Ascending aorta (tissue), 2 donors: ENCODE results near the gene NCAPD3. TPM values are rescaled to one million over a fixed set of nuclear protein-coding genes. Genes with fewer than 3 reads are reported as not detected.

Experiments used
- DNase-seq, 2 donors: peaks; one replicate each; pipeline ENCODE4 v3.0.0-alpha.2; 2019; ENCODE audit warnings: low spot score in 2 of 2
- H3K27ac ChIP-seq, 2 donors: fragments of 200-600 bp; sonication (generic); one replicate each; pipeline ENCODE4 v1.5.1; 2016 to 2017; ENCODE audit warnings: mild to moderate bottlenecking in 1 of 2
- H3K27me3 ChIP-seq: fragments of 200-600 bp; sonication (generic); one replicate; pipeline ENCODE4 v1.5.1; 2017
- H3K36me3 ChIP-seq, 2 donors: fragments of 200-600 bp; sonication (generic); one replicate each; pipeline ENCODE4 v1.5.1; 2016
- H3K4me1 ChIP-seq, 2 donors: fragments of 200-600 bp; sonication (generic); one replicate each; pipeline ENCODE4 v1.5.1; 2016 to 2017; ENCODE audit warnings: mild to moderate bottlenecking in 1 of 2
- H3K4me3 ChIP-seq, 2 donors: fragments of 200-600 bp; sonication (generic); one replicate each; pipeline ENCODE4 v1.5.1; 2016 to 2017; ENCODE audit warnings: mild to moderate bottlenecking in 1 of 2
- H3K9me3 ChIP-seq, 2 donors: fragments of 200-600 bp; sonication (generic); one replicate each; pipeline ENCODE4 v1.5.1; 2016
- CTCF ChIP-seq, 3 experiments: fragments of 200-600 bp in 2 of 3; fragments of 450-650 bp in 1 of 3; sonication (generic) in 2 of 3; IDR thresholded peaks; one replicate each; pipeline ENCODE4 v1.5.1; 2016 to 2019; ENCODE audit warnings: antibody characterized with exemption in 3 of 3, mild to moderate bottlenecking in 1 of 3, moderate library complexity in 1 of 3
- intact Hi-C: fragments of 100-400 bp; cut with DNase I; formaldehyde crosslinking; loops from one replicate; pipeline ENCODE4 v1.15.1; 2023
- total RNA-seq: library from RNA; depleted of rRNA; stranded (reverse); fragments of >200 nt; gene quantifications from one replicate; pipeline ENCODE4 v1.1.0, GENCODE V29; 2016

The NCAPD3 gene
- total RNA-seq, 1 donor from 2014 or later, result 4.8 TPM

GRCh38 chr11:134131628-134132244 is 92.0 kb downstream of the NCAPD3 start:
- intact Hi-C loops, result no loop called here
- H3K27me3 ChIP-seq, result no peaks in the 10 kb centered on the region
- peaks cover under 1 to 2% of the 10 kb centered on the region in 2 donors for H3K4me1 ChIP-seq
- no peak overlapping the region for H3K4me3 ChIP-seq
- peak overlapping the region in 1 of 2 donors; percentile 52 for H3K27ac ChIP-seq
- H3K9me3 ChIP-seq, result peaks cover 3 to 23% of the 10 kb centered on the region in 2 donors
- H3K36me3 ChIP-seq, result no peaks in the 10 kb centered on the region
- no peak for DNase-seq
- TF ChIP-seq CTCF (IDR thresholded peaks at IDR 0.05), result no peak

GRCh38 chr11:134126217-134126822 is 97.4 kb downstream of the NCAPD3 start:
- DNase-seq, result no peak
- Histone ChIP-seq H3K36me3 (no peaks in the 10 kb centered on the region), H3K9me3 (peaks cover 0 to 2% of the 10 kb centered on the region in 2 donors), H3K27me3 (no peaks in the 10 kb centered on the region), H3K4me1 (peaks cover 19 to 37% of the 10 kb centered on the region in 2 donors), H3K4me3 (peak overlapping the region in 1 of 2 donors; percentile 70), H3K27ac (peak overlapping the region; percentile 61 to 90)
- intact Hi-C loops, result no loop called here
- no peak for TF ChIP-seq CTCF (IDR thresholded peaks at IDR 0.05)

GRCh38 chr11:134125507-134125906 is 98.3 kb downstream of the NCAPD3 start:
- Histone ChIP-seq H3K4me1 (peaks cover 19 to 40% of the 10 kb centered on the region in 2 donors), H3K27ac (peak overlapping the region; percentile 61 to 90), H3K36me3 (no peaks in the 10 kb centered on the region), H3K9me3 (no peaks in the 10 kb centered on the region), H3K27me3 (no peaks in the 10 kb centered on the region), H3K4me3 (peak overlapping the region; percentile 56 to 70)
- no peak for DNase-seq
- no peak for TF ChIP-seq CTCF (IDR thresholded peaks at IDR 0.05)
- intact Hi-C loops, result no loop called here

GRCh38 chr11:134124660-134125451 is 98.9 kb downstream of the NCAPD3 start:
- Histone ChIP-seq H3K4me1 (peaks cover 19 to 41% of the 10 kb centered on the region in 2 donors), H3K27ac (peak overlapping the region; percentile 61 to 90), H3K4me3 (peak overlapping the region; percentile 56 to 70), H3K36me3 (no peaks in the 10 kb centered on the region), H3K27me3 (no peaks in the 10 kb centered on the region), H3K9me3 (no peaks in the 10 kb centered on the region)
- peak in 1 of 3 experiments; percentile 17 for TF ChIP-seq CTCF (IDR thresholded peaks at IDR 0.05)
- no peak for DNase-seq
- intact Hi-C loops, result loop anchor here (5.0 kb wide), 1 partner anchor 168 kb away; the partner anchor contains the start of gene IGSF9B

- intact Hi-C loops, result loop anchor here (1.0 to 5.0 kb wide), 4 partner anchors 18 to 164 kb away; partner anchors contain the start of genes IGSF9B and JAM3
- Histone ChIP-seq H3K9me3 (no peaks in the 10 kb centered on the region), H3K27ac (peak overlapping the region; percentile 90 to 92), H3K27me3 (no peaks in the 10 kb centered on the region), H3K4me3 (peak overlapping the region; percentile 43 to 57), H3K4me1 (peaks cover 13 to 49% of the 10 kb centered on the region in 2 donors), H3K36me3 (no peaks in the 10 kb centered on the region)
- no peak for TF ChIP-seq CTCF (IDR thresholded peaks at IDR 0.05)
- no peak for DNase-seq
These were observed 102.7 kb downstream of the NCAPD3 start for GRCh38 chr11:134120921-134121526.
